ENCODE measurements around the gene LAMB3. TPM values are rescaled to one million over a fixed set of nuclear protein-coding genes. Genes with fewer than 3 reads are reported as not detected.

LAMB3 gene
- total RNA-seq, 1 experiment from 2014 or later = 0.28 TPM

GRCh38 chr1:209696673-209697072 is 44.4 kb upstream of the LAMB3 start:
- no peaks in the 10 kb centered on the region for H3K79me1 ChIP-seq (ENCODE audit: insufficient read depth, low read depth, low read length, poor library complexity, severe bottlenecking)
- H4K20me1 ChIP-seq (ENCODE audit: control insufficient read depth, insufficient read depth, insufficient read length) = no peaks in the 10 kb centered on the region
- H3K23me2 ChIP-seq (ENCODE audit: insufficient read length, low read depth, low read length, poor library complexity, severe bottlenecking) = no peaks in the 10 kb centered on the region
- H3K56ac ChIP-seq (ENCODE audit: insufficient read length, low read depth, low read length) = no peak overlapping the region
- no peak overlapping the region for H2BK20ac ChIP-seq (ENCODE audit: low read depth, low read length, poor library complexity, severe bottlenecking)
- no peak overlapping the region for H2BK5ac ChIP-seq (ENCODE audit: insufficient read length, low read length)
- no peaks in the 10 kb centered on the region for H3K9me3 Mint-ChIP-seq
- no peak overlapping the region for H3T11ph ChIP-seq (ENCODE audit: low read length)
- no peaks in the 10 kb centered on the region for H3K79me2 ChIP-seq (ENCODE audit: insufficient read depth, low read length)
- no peak overlapping the region for H3K4me2 ChIP-seq (ENCODE audit: insufficient read depth, insufficient read length, low read length)
- peaks cover 0 to 8% of the 10 kb centered on the region in 2 experiments; a peak in 2 of 4 replicates for H3K4me1 Mint-ChIP-seq
- no peak overlapping the region for H3K27ac ChIP-seq (ENCODE audit: insufficient read length, low read depth, low read length)
- H2BK120ac ChIP-seq (ENCODE audit: low read depth, low read length, poor library complexity, severe bottlenecking) = no peak overlapping the region
- H3K4me3 Mint-ChIP-seq = no peak overlapping the region
- H3K23ac ChIP-seq (ENCODE audit: insufficient read length, low read depth, low read length) = no peak overlapping the region
- DNase-seq = no peak
- peaks cover 35% of the 10 kb centered on the region for H3K27me3 Mint-ChIP-seq (ENCODE audit: low read depth)
- H2AK5ac ChIP-seq (ENCODE audit: insufficient read length, low read length) = no peak overlapping the region
- no peak overlapping the region for H2BK15ac ChIP-seq (ENCODE audit: low read depth, low read length)
- H3K9me3 ChIP-seq (ENCODE audit: control insufficient read depth, low read depth, low read length) = no peaks in the 10 kb centered on the region
- no peak overlapping the region for H2BK12ac ChIP-seq (ENCODE audit: insufficient read length, low read depth, low read length)
- H4K5ac ChIP-seq (ENCODE audit: insufficient read length, low read depth, low read length) = no peak overlapping the region
- no peak overlapping the region for H3K4ac ChIP-seq (ENCODE audit: low read depth, low read length)
- no peaks in the 10 kb centered on the region; the same call in 1 of the 2 replicates for H3K27me3 ChIP-seq (ENCODE audit: insufficient read depth, low read length)
- H3K14ac ChIP-seq (ENCODE audit: insufficient read depth, low read length) = no peak overlapping the region
- H4K91ac ChIP-seq (ENCODE audit: insufficient read length, low read depth, low read length) = no peak overlapping the region
- no peaks in the 10 kb centered on the region for H3K4me1 ChIP-seq (ENCODE audit: insufficient read depth, low read length)
- no peak overlapping the region for H3K9ac ChIP-seq (ENCODE audit: extremely low read depth, insufficient read length, low read length)
- no peak overlapping the region for H2AFZ ChIP-seq (ENCODE audit: low read length)
- H3K27ac Mint-ChIP-seq = no peak overlapping the region
- no peak for TF ChIP-seq CTCF (conservative IDR thresholded peaks at IDR 0.05)
- H4K8ac ChIP-seq (replicated peaks; ENCODE audit: insufficient read length, low read depth, low read length) = no peak overlapping the region
- H3K36me3 Mint-ChIP-seq (ENCODE audit: insufficient read depth in 1 of 3, low read depth in 3 of 3) = no peaks in the 10 kb centered on the region
- H3K18ac ChIP-seq (ENCODE audit: insufficient read length, low read depth, low read length) = no peak overlapping the region
